Transverse colon (tissue), 4 donors: ENCODE results near the gene FMNL1.

Experiments
- EP300 ChIP-seq: sonication (generic); formaldehyde crosslinking; IDR thresholded peaks from one replicate; pipeline ENCODE4 v1.6.1; 2017; ENCODE audit warnings: antibody characterized with exemption, low read depth
- POLR2A ChIP-seq: fragments of 450-650 bp; IDR thresholded peaks from one replicate; pipeline ENCODE4 v1.6.1; 2016; ENCODE audit warnings: antibody characterized with exemption, mild to moderate bottlenecking, moderate library complexity
- POLR2AphosphoS5 ChIP-seq, 3 donors: sonication (generic); formaldehyde crosslinking; IDR thresholded peaks; one replicate each; pipeline ENCODE4 v1.6.1; 2016; ENCODE audit warnings: antibody characterized with exemption in 3 of 3
- TF ChIP-seq, protein P1 (sequence below), 5 experiments: fragments of 200-600 bp in 3 of 5; fragments of 450-650 bp in 2 of 5; sonication (generic) in 3 of 5; IDR thresholded peaks; 1 replicate in 2 of 5; 2 replicates in 3 of 5; pipeline ENCODE4 v1.5.1; 2016 to 2017; ENCODE audit warnings: antibody characterized with exemption in 5 of 5, inconsistent platforms in 3 of 5, mild to moderate bottlenecking in 2 of 5, moderate library complexity in 1 of 5

DNA sequence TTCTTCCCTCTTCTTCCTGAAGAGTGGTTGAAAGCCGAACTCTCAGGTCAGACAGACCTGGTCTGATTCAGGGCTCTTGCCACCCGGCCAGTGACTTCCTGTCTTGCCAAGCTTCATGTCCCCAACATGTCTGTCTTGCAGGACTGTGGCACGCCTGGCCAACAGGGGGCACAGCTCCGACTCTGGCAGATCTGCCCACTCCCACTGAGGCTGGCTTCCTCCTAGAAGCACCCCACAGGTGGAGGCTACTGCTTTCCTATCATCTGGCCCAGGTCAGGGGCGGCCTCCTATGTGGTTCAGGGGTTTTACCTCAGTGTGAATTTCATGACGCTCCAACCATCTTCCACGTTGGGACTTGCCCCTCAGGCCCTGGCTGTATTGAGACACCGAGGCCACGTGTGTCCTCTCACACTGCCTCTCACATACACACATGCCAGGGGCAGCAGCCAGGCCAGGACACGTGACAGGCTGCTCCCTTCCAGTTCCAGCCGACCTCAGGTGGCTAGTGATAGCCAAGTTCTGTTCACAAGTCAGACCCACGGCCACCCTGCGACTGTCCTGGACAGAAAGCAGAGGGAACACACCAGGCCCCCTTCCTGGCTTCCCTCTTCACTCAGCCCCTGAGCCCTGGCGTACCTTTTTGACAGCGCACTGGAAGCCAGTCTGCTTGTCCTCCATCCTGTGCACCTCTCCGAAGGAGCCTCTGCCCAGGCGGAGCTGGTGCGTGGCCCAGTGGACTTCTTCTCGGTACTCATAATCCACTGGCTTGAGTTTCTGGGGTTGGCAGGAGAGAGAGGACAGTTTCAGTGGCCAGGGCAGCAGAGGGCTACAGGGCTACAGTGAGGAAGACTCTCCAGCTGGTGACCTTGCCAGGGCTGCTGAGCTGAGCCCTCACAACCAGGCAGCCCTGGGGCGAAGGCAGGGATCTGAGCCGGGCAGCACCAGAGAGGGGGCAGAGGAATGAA lies 62.8 kb downstream of the FMNL1 start:
- TF ChIP-seq, protein P1, sequence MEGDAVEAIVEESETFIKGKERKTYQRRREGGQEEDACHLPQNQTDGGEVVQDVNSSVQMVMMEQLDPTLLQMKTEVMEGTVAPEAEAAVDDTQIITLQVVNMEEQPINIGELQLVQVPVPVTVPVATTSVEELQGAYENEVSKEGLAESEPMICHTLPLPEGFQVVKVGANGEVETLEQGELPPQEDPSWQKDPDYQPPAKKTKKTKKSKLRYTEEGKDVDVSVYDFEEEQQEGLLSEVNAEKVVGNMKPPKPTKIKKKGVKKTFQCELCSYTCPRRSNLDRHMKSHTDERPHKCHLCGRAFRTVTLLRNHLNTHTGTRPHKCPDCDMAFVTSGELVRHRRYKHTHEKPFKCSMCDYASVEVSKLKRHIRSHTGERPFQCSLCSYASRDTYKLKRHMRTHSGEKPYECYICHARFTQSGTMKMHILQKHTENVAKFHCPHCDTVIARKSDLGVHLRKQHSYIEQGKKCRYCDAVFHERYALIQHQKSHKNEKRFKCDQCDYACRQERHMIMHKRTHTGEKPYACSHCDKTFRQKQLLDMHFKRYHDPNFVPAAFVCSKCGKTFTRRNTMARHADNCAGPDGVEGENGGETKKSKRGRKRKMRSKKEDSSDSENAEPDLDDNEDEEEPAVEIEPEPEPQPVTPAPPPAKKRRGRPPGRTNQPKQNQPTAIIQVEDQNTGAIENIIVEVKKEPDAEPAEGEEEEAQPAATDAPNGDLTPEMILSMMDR (IDR thresholded peaks at IDR 0.05), result peak; percentile 10 to 31 (median 15)
- TF ChIP-seq EP300, result no peak
- no peak for TF ChIP-seq POLR2A
- no peak for TF ChIP-seq POLR2AphosphoS5 (IDR thresholded peaks at IDR 0.05)
